MCF 10A (cell line): Measurements from ENCODE around the gene TRMT61B. TPM values are rescaled to one million over a fixed set of nuclear protein-coding genes. Genes with fewer than 3 reads are reported as not detected.

Experiments
- BruUV-seq: library from RNA; stranded (reverse); fragments of 400-500 nt; replicated peaks from 2 replicates; lab custom pipeline; 2021; lab: Mats Ljungman, UMichigan
- CTCF ChIA-PET: fragments of 300-600 bp; sonication (Branson Sonifier 250); formaldehyde crosslinking; extraction: SDS; loops from one replicate; lab custom pipeline; 2021; ENCODE audit warnings: antibody characterized with exemption, inconsistent platforms; lab: Yijun Ruan, JAX
- POLR2A ChIA-PET: fragments of 300-600, 350-650 bp; sonication (Branson Sonifier 250); formaldehyde crosslinking; extraction: SDS; loops from one replicate; lab custom pipeline; 2020; ENCODE audit warnings: antibody characterized with exemption, inconsistent platforms; lab: Yijun Ruan, JAX
- DNase-seq: peaks from one replicate; pipeline ENCODE4 v3.0.0-alpha.2; 2018; ENCODE audit not compliant: unreplicated experiment
- H3K27ac Mint-ChIP-seq: one replicate; pipeline ENCODE4 v1.8.0; 2022; ENCODE audit warnings: mild to moderate bottlenecking, low read depth, mixed read lengths; ENCODE audit not compliant: unreplicated experiment
- H3K27me3 Mint-ChIP-seq: one replicate; pipeline ENCODE4 v1.8.0; 2022; ENCODE audit warnings: mixed read lengths; ENCODE audit not compliant: insufficient read depth, unreplicated experiment
- H3K36me3 Mint-ChIP-seq: one replicate; pipeline ENCODE4 v1.8.0; 2022; ENCODE audit warnings: mild to moderate bottlenecking, moderate library complexity, mixed read lengths; ENCODE audit not compliant: insufficient read depth, unreplicated experiment
- H3K4me1 Mint-ChIP-seq: one replicate; pipeline ENCODE4 v1.8.0; 2022; ENCODE audit warnings: mixed read lengths; ENCODE audit not compliant: insufficient read depth, unreplicated experiment
- H3K4me3 Mint-ChIP-seq: one replicate; pipeline ENCODE4 v1.8.0; 2022; ENCODE audit warnings: mild to moderate bottlenecking, moderate library complexity, mixed read lengths; ENCODE audit not compliant: unreplicated experiment
- H3K9me3 Mint-ChIP-seq: one replicate; pipeline ENCODE4 v1.8.0; 2022; ENCODE audit warnings: mixed read lengths; ENCODE audit not compliant: unreplicated experiment
- CTCF ChIP-seq: fragments of 200-600 bp; IDR thresholded peaks from one replicate; pipeline ENCODE4 v1.8.0; 2022; ENCODE audit warnings: antibody characterized with exemption, mild to moderate bottlenecking; ENCODE audit not compliant: unreplicated experiment
- intact Hi-C: fragments of 100-400 bp; cut with micrococcal nuclease; formaldehyde crosslinking; loops from 2 replicates; pipeline ENCODE4 v1.14.1; 2022
- total RNA-seq: library from RNA; stranded (reverse); gene quantifications from 2 replicates; pipeline ENCODE4 v1.2.3, GENCODE V29; 2022

Gene TRMT61B
- total RNA-seq, 1 experiment from 2014 or later: 10.4 TPM

DNA sequence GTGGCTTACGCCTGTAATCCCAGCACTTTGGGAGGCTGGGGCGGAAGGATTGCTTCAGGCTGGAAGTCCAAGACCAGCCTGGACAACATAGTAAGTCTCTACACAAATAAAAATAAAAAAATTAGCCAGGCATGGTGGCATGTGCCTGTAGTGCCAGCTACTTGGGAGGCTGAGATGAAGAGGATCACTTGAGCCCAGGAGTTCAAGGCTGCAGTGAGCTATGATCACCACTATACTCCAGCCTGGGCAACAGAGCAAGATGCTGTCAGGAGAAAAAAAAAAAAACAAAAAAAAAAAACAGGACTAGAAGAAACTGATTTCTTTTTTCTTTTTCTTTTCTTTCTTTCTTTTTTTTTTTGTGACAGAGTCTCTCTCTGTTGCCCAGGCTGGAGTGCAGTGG lies 45.9 kb downstream of the TRMT61B start:
- no TSS peak for BruUV-seq
- Mint-ChIP-seq H3K4me1 (no peaks in the 10 kb centered on the region), H3K36me3 (peaks cover 5% of the 10 kb centered on the region), H3K27ac (no peak overlapping the region), H3K27me3 (no peaks in the 10 kb centered on the region), H3K9me3 (no peaks in the 10 kb centered on the region), H3K4me3 (no peak overlapping the region)
- no peak for TF ChIP-seq CTCF
- ChIA-PET CTCF (no interaction called here), POLR2A (interaction anchor here (0.9 kb wide), 1 partner anchor 33 kb away, joined by 3 read pairs; no protein-coding TSS in a partner anchor)
- intact Hi-C loops: loop anchor here (5.0 to 10.0 kb wide), 3 partner anchors 73 to 131 kb away; no protein-coding TSS in a partner anchor
- DNase-seq: no peak

- intact Hi-C loops: loop anchor here (5.0 to 10.0 kb wide), 3 partner anchors 75 to 133 kb away; no protein-coding TSS in a partner anchor
- ChIA-PET POLR2A (interaction anchor here (0.8 kb wide), 1 partner anchor 255 kb away, joined by 4 read pairs; no protein-coding TSS in a partner anchor), CTCF (interaction anchor here (0.5 to 1.9 kb wide), 5 partner anchors 22 to 1082 kb away, joined by 3 to 6 read pairs (median 3); no protein-coding TSS in a partner anchor)
- Mint-ChIP-seq H3K27ac (no peak overlapping the region), H3K27me3 (no peaks in the 10 kb centered on the region), H3K4me3 (no peak overlapping the region), H3K36me3 (no peaks in the 10 kb centered on the region), H3K4me1 (no peaks in the 10 kb centered on the region), H3K9me3 (no peaks in the 10 kb centered on the region)
- no peak for DNase-seq
- no TSS peak for BruUV-seq
- TF ChIP-seq CTCF: no peak
Observed at GRCh38 chr2:28822036-28822435, 48.1 kb downstream of the TRMT61B start.

DNA sequence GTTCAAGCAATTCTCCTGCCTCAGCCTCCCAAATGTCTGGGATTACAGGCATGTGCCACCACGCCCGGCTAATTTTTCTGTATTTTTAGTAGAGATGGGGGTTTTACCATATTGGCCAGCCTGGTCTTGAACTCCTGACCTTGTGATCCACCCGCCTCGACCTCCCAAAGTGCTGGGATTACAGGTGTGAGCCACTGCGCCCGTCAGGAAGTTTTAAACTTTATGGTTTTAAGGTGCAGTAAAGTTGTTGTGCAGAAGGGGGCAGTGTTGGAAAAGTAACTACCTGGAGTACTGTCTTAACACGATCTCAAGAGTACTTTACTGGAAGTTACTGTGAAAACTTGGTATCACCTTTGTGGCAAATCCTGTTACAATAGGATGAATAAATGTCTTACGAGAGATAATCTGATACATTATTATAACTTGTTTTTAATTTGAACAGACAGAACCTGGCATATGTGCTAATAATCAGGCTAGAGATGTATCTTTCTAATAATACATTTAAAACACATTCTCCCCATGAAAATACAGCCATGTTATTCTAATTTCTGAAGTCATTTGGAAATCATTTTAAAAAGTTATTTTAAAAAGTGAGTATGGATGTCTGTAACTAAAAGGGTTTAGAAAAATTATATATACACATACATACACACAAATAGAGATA lies 48.7 kb downstream of the TRMT61B start:
- TF ChIP-seq CTCF: peak; percentile 59
- intact Hi-C loops: loop anchor here (2.0 to 10.0 kb wide), 4 partner anchors 76 to 375 kb away; no protein-coding TSS in a partner anchor
- Mint-ChIP-seq H3K9me3 (no peaks in the 10 kb centered on the region), H3K4me1 (no peaks in the 10 kb centered on the region), H3K4me3 (no peak overlapping the region), H3K36me3 (peaks cover 4% of the 10 kb centered on the region), H3K27me3 (no peaks in the 10 kb centered on the region), H3K27ac (no peak overlapping the region)
- peak; percentile 70 for DNase-seq
- ChIA-PET CTCF (interaction anchor here (0.5 to 1.9 kb wide), 11 partner anchors 10 to 1264 kb away, joined by 3 to 10 read pairs (median 3); no protein-coding TSS in a partner anchor), POLR2A (interaction anchor here (0.8 to 1.2 kb wide), 4 partner anchors 19 to 255 kb away, joined by 3 to 5 read pairs (median 4); partner anchors contain the start of gene TRMT61B)
- no TSS peak for BruUV-seq

GRCh38 chr2:28818053-28818452 lies 52.1 kb downstream of the TRMT61B start:
- BruUV-seq: no TSS peak
- H3K36me3 Mint-ChIP-seq: peaks cover 10% of the 10 kb centered on the region
- no peak overlapping the region for H3K4me3 Mint-ChIP-seq
- no peak overlapping the region for H3K27ac Mint-ChIP-seq
- no peaks in the 10 kb centered on the region for H3K9me3 Mint-ChIP-seq
- H3K4me1 Mint-ChIP-seq: no peaks in the 10 kb centered on the region
- H3K27me3 Mint-ChIP-seq: no peaks in the 10 kb centered on the region
- CTCF ChIA-PET: interaction anchor here (0.6 kb wide), 1 partner anchor 250 kb away, joined by 6 read pairs; no protein-coding TSS in a partner anchor
- DNase-seq: no peak
- POLR2A ChIA-PET: interaction anchor here (0.8 kb wide), 1 partner anchor 61 kb away, joined by 3 read pairs; no protein-coding TSS in a partner anchor
- intact Hi-C loops: no loop called here
- TF ChIP-seq CTCF: no peak
